ACHN (cell line): ENCODE results near the gene CFAP107.
"Not testable (repeated sequence)": the region's sequence is repeated elsewhere in the genome, so short reads cannot be mapped to it uniquely, and the experiment has no call there.

Experiments used
- DNase-seq: peaks from one replicate; pipeline ENCODE4 v3.0.0-alpha.2; 2015
- in situ Hi-C: cut with HindIII; loops from 2 replicates; pipeline ENCODE4 v1.10.0; 2017; ENCODE audit warnings: low sequenced_read_pairs, low pct_ligation_motif_present, low pct_unique_long_range_greater_than_20kb

The CFAP107 gene

GRCh38 chr1:12745992-12746323 lies at the start of gene CFAP107:
Gene CFAP107, plus strand, starts transcription at chr1:12746200. Its CDS starts 231 bp downstream, at chr1:12746431.
- in situ Hi-C loops: no loop called here
- no peak for DNase-seq

GRCh38 chr1:12696658-12697057 lies 49.3 kb upstream of the CFAP107 start:
- in situ Hi-C loops: no loop called here
- DNase-seq: no peak

DNA sequence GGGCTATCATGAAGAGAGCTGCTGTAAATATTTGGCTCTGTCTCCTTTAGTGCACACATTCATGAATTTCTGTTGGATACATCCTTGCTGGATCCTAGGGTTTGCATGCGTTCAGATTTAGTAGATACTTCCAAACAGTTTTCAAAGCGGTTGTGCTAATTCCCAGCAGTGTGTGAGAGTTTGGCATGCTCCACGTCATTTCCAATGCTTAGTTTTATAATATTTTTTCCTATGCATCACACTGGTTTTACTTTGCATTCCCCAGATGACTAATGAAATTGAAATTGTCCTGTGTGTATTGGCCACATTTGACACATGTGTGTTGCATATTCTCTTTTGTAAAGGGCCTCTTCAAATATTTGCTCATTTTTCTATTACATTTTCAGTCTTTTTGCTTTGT lies 48.6 kb upstream of the CFAP107 start:
- DNase-seq: no peak
- in situ Hi-C loops: no loop called here

GRCh38 chr1:12703821-12704451 lies 42.1 kb upstream of the CFAP107 start:
- in situ Hi-C loops: no loop called here
- DNase-seq: no peak

DNA sequence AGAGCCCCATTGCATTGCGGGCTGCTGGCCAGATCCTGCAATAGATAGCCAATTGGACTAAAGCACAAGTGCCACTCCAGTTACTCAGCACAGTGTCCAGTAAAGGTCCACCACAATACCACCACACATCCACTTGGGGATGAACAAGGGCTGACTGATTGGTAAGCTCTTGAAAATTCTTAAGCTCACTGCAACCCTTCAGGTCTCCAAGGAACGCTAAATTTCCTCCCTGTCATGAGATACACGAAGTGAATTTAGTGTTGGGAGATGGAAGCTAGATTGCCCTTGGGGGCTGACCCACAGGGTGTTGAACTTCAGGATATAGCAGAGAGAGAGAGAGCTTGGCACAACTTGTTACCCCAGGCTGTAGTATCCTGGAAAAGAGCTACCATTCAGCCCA lies 39.9 kb upstream of the CFAP107 start:
- DNase-seq: no peak
- in situ Hi-C loops: no loop called here

- DNase-seq: no peak
- in situ Hi-C loops: no loop called here
Measured at GRCh38 chr1:12708396-12709090, 37.5 kb upstream of the CFAP107 start.

GRCh38 chr1:12709091-12709491 lies 36.9 kb upstream of the CFAP107 start:
- in situ Hi-C loops: no loop called here
- no peak for DNase-seq

DNA sequence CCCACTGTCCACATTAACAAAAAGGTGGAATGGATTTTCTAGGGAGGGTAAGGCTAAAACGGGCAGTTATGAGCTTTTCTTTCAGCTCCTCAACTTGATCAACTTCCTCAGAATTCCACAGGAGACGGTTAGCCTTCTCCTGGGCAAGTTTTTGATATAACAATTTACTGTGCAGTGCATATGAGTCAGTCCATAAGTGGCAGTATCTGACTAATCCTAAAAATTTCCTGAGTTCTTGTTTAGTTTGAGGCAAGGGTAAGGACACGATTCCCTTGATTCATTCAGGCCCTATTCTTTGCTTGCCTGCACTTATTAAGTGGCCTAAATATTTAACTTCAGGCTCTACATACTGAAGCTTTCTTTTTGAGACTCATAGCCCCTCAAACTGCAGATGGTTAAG lies 36.3 kb upstream of the CFAP107 start:
- no peak for DNase-seq
- in situ Hi-C loops: no loop called here

DNA sequence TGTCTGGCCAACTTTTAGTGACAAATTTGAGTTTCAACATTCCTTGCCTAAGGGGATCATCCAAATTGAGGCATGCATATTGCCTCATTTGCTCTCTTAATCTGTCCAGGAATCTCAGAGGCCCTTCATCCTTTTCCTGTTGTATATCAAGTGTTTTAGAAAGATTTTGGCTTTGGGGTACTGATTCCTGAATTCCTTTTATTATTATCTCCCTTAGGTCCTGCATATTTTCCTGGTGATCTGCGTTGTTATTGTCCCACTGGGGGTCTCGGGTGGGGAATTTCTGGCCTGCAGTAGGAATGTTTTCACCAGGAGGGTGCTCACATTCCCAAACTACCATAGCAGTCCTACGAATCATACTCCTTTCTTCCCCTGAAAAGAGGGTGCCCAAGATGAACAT lies 34.5 kb upstream of the CFAP107 start:
- DNase-seq: no peak
- in situ Hi-C loops: no loop called here

- in situ Hi-C loops: no loop called here
- no peak for DNase-seq
Measured at GRCh38 chr1:12712076-12712475, 33.9 kb upstream of the CFAP107 start.

DNA sequence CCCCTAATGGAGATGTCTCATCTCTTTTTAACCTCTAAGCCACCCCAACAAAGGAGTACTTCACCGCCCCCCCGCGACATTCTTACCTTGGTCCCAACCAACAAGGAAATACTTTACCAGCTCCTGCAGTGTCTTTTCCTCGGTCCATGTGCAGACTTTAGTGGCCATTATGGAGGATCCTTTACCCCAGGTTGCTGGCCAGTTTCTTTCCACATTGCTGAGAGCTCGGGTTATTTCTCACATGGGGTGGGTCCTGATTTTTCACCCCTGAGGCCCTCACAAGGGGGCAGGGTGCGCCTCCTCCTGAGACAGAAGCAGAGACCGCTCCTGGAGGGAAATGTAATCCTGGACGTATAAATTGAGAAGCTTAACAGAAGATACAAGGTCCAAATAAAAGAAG lies 33.1 kb upstream of the CFAP107 start:
- in situ Hi-C loops: no loop called here
- no peak for DNase-seq

DNA sequence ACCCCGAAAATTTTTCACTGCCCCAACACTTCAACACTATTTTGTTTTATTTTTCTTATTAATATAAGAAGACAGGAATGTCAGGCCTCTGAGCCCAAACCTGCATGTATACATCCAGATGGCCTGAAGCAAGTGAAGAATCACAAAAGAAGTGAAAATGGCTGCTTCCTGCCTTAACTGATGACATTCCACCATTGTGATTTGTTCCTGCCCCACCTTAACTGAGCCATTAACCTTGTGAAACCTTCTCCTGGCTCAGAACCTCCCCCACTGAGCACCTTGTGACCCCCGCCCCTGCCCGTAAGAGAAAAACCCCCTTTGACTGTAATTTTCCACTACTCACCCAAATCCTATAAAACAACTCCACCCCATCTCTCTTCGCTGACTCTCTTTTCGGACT lies 32.3 kb upstream of the CFAP107 start:
- in situ Hi-C loops, DNase-seq: not testable (repeated sequence)

DNA sequence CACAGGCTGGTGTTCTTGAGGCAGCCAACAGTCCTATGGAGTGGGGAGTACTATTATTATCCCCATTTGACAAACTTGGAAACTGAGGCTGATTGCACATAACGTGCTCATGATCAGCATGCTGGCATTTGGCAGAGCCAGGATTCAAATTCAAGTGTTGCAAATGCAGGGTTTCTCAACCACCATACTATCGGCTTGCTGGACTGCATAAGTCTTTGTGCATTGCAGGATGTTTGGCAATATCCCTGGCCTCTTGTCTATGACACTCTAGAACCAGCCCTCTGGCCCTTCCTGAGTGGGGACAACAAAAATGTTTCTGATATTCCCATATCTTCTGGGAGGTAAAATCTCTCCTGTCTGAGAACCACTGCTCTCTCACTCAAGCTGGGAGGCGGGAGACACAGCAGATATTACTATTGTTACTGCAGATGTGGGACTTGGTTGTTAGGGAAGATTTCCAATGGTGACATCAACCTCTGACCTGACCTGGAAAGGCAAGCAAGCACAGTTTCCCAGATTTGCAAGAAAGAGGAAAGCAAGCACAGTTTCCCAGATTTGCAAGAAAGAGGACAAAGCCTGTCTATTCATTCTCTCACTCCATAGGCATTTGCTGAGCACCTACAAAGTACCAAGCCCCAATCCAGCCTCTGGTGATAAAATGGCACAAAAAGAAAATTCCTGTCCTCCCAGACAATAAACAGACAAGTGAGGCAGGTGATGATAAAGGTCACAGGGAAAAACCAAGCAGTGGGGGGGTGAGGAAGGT lies 31.1 kb upstream of the CFAP107 start:
- in situ Hi-C loops: no loop called here
- no peak for DNase-seq

GRCh38 chr1:12715896-12716437 lies 30.0 kb upstream of the CFAP107 start, which contains the start of gene AADACL3:
Gene AADACL3, plus strand, starts transcription at chr1:12716110. Its CDS starts 67 bp downstream, at chr1:12716177.
- no peak for DNase-seq
- in situ Hi-C loops: no loop called here

GRCh38 chr1:12717301-12717838 lies 28.6 kb upstream of the CFAP107 start:
- in situ Hi-C loops: no loop called here
- DNase-seq: no peak

GRCh38 chr1:12722626-12723025 lies 23.4 kb upstream of the CFAP107 start:
- DNase-seq: no peak
- in situ Hi-C loops: no loop called here

GRCh38 chr1:12728391-12728790 lies 17.6 kb upstream of the CFAP107 start:
- in situ Hi-C loops: no loop called here
- DNase-seq: no peak

- in situ Hi-C loops: no loop called here
- no peak for DNase-seq
Measured at GRCh38 chr1:12730156-12730555, 15.8 kb upstream of the CFAP107 start.

DNA sequence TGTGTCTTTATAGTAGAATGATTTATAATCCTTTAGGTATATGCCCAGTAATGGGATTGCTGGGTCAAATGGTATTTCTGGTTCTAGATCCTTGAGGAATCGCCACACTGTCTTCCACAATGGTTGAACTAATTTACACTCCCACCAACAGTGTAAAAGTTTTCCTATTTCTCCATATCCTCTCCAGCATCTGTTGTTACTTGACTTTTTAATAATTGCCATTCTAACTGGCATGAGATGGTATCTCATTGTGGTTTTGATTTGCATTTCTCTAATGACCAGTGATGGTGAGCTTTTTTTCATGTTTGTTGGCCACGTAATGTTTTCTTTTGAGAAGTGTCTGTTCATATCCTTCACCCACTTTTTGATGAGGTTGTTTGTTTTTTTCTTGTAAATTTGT lies 14.9 kb upstream of the CFAP107 start:
- DNase-seq, in situ Hi-C loops: not testable (repeated sequence)
